ENCODE results near the gene PLOD3. TPM values are rescaled to one million over a fixed set of nuclear protein-coding genes. Genes with fewer than 3 reads are reported as not detected.
A peak's percentile ranks its signal among the peaks of the same experiment; 100 is the strongest.

Gene PLOD3
- total and polyA plus RNA-seq, 2 donors (not counting 1 experiment from before 2014, with no cell fraction given), result 40.1 to 47.5 TPM

GRCh38 chr7:101241443-101242349 lies 24.3 kb upstream of the PLOD3 start:
- CTCF ChIA-PET, result interaction anchor here (1.4 to 4.6 kb wide), 2 partner anchors 41 to 98 kb away, joined by 4 to 65 read pairs; no protein-coding TSS in a partner anchor
- Mint-ChIP-seq H3K27ac (peak overlapping the region; percentile 26), H3K9me3 (ENCODE audit: insufficient read depth) (no peaks in the 10 kb centered on the region), H3K4me3 (no peak overlapping the region), H3K27me3 (no peaks in the 10 kb centered on the region), H3K4me1 (peaks cover 31% of the 10 kb centered on the region)
- Histone ChIP-seq H3K4me1 (ENCODE audit: control insufficient read depth in 2 of 2, insufficient read depth in 2 of 2, low read length in 2 of 2) (peaks cover 13 to 31% of the 10 kb centered on the region in 2 donors), H3K79me2 (ENCODE audit: control insufficient read depth, insufficient read depth, low read length) (peaks cover 73% of the 10 kb centered on the region), H2AFZ (ENCODE audit: insufficient read depth, low read depth, low read length, poor library complexity, severe bottlenecking) (no peak overlapping the region), H3K36me3 (replicated peaks in 1 of 2; ENCODE audit: control extremely low read depth in 1 of 2, control insufficient read depth in 1 of 2, extremely low read depth in 1 of 2, insufficient read depth in 2 of 2, low read length in 1 of 2) (peaks cover 0 to 27% of the 10 kb centered on the region in 2 experiments), H4K20me1 (ENCODE audit: control insufficient read depth, insufficient read depth, low read length, poor library complexity, severe bottlenecking) (peaks cover 77% of the 10 kb centered on the region), H3K27ac (ENCODE audit: low read length in 2 of 2) (no peak overlapping the region), H3K4me2 (replicated peaks; ENCODE audit: low read depth, low read length, poor library complexity, severe bottlenecking) (peak overlapping the region; percentile 21), H3K9me3 (ENCODE audit: control extremely low read depth in 1 of 3, control insufficient read depth in 2 of 3, insufficient read depth in 1 of 3, low read length in 2 of 3) (no peaks in the 10 kb centered on the region), H3K27me3 (replicated peaks in 1 of 4; ENCODE audit: control extremely low read depth in 1 of 4, control insufficient read depth in 3 of 4, insufficient read depth in 4 of 4, low read length in 3 of 4) (no peaks in the 10 kb centered on the region), H3K9ac (ENCODE audit: low read length) (no peak overlapping the region), H3K4me3 (ENCODE audit: control extremely low read depth in 1 of 5, extremely low read depth in 1 of 5, insufficient read depth in 1 of 5, low read depth in 2 of 5, low read length in 4 of 5) (no peak overlapping the region)
- 78% methylated on average over 7 of the region's 16 CpGs for WGBS (ENCODE audit: insufficient coverage)
- intact Hi-C loops (cut with micrococcal nuclease), result no loop called here
- POLR2A ChIA-PET, result no interaction called here
- TF ChIP-seq CTCF (IDR thresholded peaks at IDR 0.05) (no peak), EZH2 (IDR thresholded peaks at IDR 0.05; ENCODE audit: borderline replicate concordance, insufficient read depth, low read depth, low read length, poor library complexity, severe bottlenecking) (no peak)
- DNase-seq (no peak), ATAC-seq (ENCODE audit: low read depth) (no peak)

GRCh38 chr7:101241015-101241363 lies 23.6 kb upstream of the PLOD3 start:
- Histone ChIP-seq H3K9me3 (ENCODE audit: control extremely low read depth in 1 of 3, control insufficient read depth in 2 of 3, insufficient read depth in 1 of 3, low read length in 2 of 3) (no peaks in the 10 kb centered on the region), H2AFZ (ENCODE audit: insufficient read depth, low read depth, low read length, poor library complexity, severe bottlenecking) (no peak overlapping the region), H3K27me3 (replicated peaks in 1 of 4; ENCODE audit: control extremely low read depth in 1 of 4, control insufficient read depth in 3 of 4, insufficient read depth in 4 of 4, low read length in 3 of 4) (no peaks in the 10 kb centered on the region), H3K79me2 (ENCODE audit: control insufficient read depth, insufficient read depth, low read length) (peaks cover 66% of the 10 kb centered on the region), H4K20me1 (ENCODE audit: control insufficient read depth, insufficient read depth, low read length, poor library complexity, severe bottlenecking) (peaks cover 77% of the 10 kb centered on the region), H3K4me2 (replicated peaks; ENCODE audit: low read depth, low read length, poor library complexity, severe bottlenecking) (peak overlapping the region; percentile 21), H3K9ac (ENCODE audit: low read length) (no peak overlapping the region), H3K4me1 (ENCODE audit: control insufficient read depth in 2 of 2, insufficient read depth in 2 of 2, low read length in 2 of 2) (peaks cover 13 to 31% of the 10 kb centered on the region in 2 donors), H3K4me3 (ENCODE audit: control extremely low read depth in 1 of 5, extremely low read depth in 1 of 5, insufficient read depth in 1 of 5, low read depth in 2 of 5, low read length in 4 of 5) (no peak overlapping the region), H3K27ac (ENCODE audit: low read length in 2 of 2) (no peak overlapping the region), H3K36me3 (replicated peaks in 1 of 2; ENCODE audit: control extremely low read depth in 1 of 2, control insufficient read depth in 1 of 2, extremely low read depth in 1 of 2, insufficient read depth in 2 of 2, low read length in 1 of 2) (peaks cover 0 to 27% of the 10 kb centered on the region in 2 experiments)
- no peak overlapping the region for H3K27ac Mint-ChIP-seq
- TF ChIP-seq CTCF (IDR thresholded peaks at IDR 0.05), result no peak
- TF ChIP-seq EZH2 (IDR thresholded peaks at IDR 0.05; ENCODE audit: borderline replicate concordance, insufficient read depth, low read depth, low read length, poor library complexity, severe bottlenecking), result no peak
- ChIA-PET CTCF (interaction anchor here (1.4 to 4.6 kb wide), 2 partner anchors 42 to 97 kb away, joined by 4 to 65 read pairs; no protein-coding TSS in a partner anchor), POLR2A (no interaction called here)
- DNase-seq, result no peak
- intact Hi-C loops (cut with micrococcal nuclease), result no loop called here
- WGBS (ENCODE audit: insufficient coverage), result 76% methylated on average over 11 of the region's 12 CpGs
- no peaks in the 10 kb centered on the region for H3K9me3 Mint-ChIP-seq (ENCODE audit: insufficient read depth)
- H3K27me3 Mint-ChIP-seq, result no peaks in the 10 kb centered on the region
- no peak overlapping the region for H3K4me3 Mint-ChIP-seq
- H3K4me1 Mint-ChIP-seq, result peaks cover 30% of the 10 kb centered on the region
- no peak for ATAC-seq (ENCODE audit: low read depth)

Data from B cell (primary cell).